ENCODE results near the gene NDUFA1. TPM values are rescaled to one million over a fixed set of nuclear protein-coding genes. Genes with fewer than 3 reads are reported as not detected.

Gene NDUFA1
- total and polyA plus RNA-seq, 9 of the 15 experiments (the other 6 are each of a cell fraction or from before 2014, with no cell fraction given) = 162 to 1,285 (median 383) TPM

DNA sequence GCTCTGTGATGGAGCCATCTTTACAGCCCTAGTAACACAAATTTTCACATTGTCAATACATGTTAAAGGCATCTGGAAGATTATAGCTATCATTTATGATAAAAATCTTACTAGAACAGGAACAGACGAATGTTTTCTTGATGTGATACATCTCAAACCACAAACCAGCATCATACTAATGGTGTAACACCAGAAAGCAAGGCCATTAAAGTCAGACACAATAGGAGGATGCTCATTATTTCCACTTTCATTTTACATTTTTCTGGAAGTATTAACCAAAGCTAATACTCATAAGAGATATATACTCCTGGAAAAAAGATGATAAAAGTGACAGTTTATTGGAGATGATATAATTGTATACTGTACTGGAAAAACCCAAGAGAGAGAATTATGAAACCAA, 29.3 kb downstream of the NDUFA1 start:
- CTCF ChIA-PET (ENCODE audit: low intra/inter-chr PET ratio) = no interaction called here
- H3K4me1 ChIP-seq (replicated peaks in 1 of 2; ENCODE audit: control insufficient read depth in 2 of 2, insufficient read depth in 2 of 2, low read length in 2 of 2) = no peaks in the 10 kb centered on the region
- no peak overlapping the region for H3K4me3 ChIP-seq
- no peak overlapping the region for H3K27ac ChIP-seq (ENCODE audit: extremely low read depth, low read depth, low read length)
- H3K9ac ChIP-seq (ENCODE audit: insufficient read depth in 1 of 2, low read depth in 2 of 2, low read length in 2 of 2) = no peak overlapping the region
- H3K9me3 ChIP-seq (replicated peaks; ENCODE audit: control insufficient read depth, insufficient read depth, low read depth, low read length) = no peaks in the 10 kb centered on the region
- intact Hi-C loops (cut with micrococcal nuclease) = no loop called here
- DNase-seq (ENCODE audit: extremely low read depth in 1 of 4, low spot score in 3 of 4) = no peak
- H3K9me1 ChIP-seq (ENCODE audit: control insufficient read depth, insufficient read depth, low read length) = no peaks in the 10 kb centered on the region
- no peak for ATAC-seq
- no peaks in the 10 kb centered on the region for H3K36me3 ChIP-seq (ENCODE audit: control insufficient read depth, insufficient read depth, low read length)
- in situ Hi-C loops (cut with MboI) = no loop called here
- POLR2A ChIA-PET = interaction anchor here (0.5 kb wide), 1 partner anchor 291 kb away, joined by 4 read pairs; no protein-coding TSS in a partner anchor
- no peaks in the 10 kb centered on the region for H3K27me3 ChIP-seq (ENCODE audit: control insufficient read depth in 2 of 2, insufficient read depth in 2 of 2, low read length in 2 of 2)
- no peaks in the 10 kb centered on the region for H3K79me2 ChIP-seq (ENCODE audit: control insufficient read depth, insufficient read depth, low read length)
- FAIRE-seq = no peak
- no peaks in the 10 kb centered on the region for H4K20me1 ChIP-seq (replicated peaks; ENCODE audit: control insufficient read depth, insufficient read depth, low read length)
- no peak overlapping the region for H3K4me2 ChIP-seq (ENCODE audit: insufficient read depth, low read length)
- no TSS peak for BruUV-seq (replicated peaks)
- H2AFZ ChIP-seq (ENCODE audit: low read depth, low read length) = no peak overlapping the region
- 6% methylated on average over 1 of the region's 1 CpG for WGBS (ENCODE audit: insufficient coverage, low coverage, missing lambda C conversion rate)
- TF ChIP-seq ERF (CRISPR knock-in tag; IDR thresholded peaks at IDR 0.05) = no peak
- TF ChIP-seq XRCC4 (IDR thresholded peaks at IDR 0.05; ENCODE audit: extremely low read depth, insufficient read depth, insufficient read length) = no peak
- TF ChIP-seq, protein P1, sequence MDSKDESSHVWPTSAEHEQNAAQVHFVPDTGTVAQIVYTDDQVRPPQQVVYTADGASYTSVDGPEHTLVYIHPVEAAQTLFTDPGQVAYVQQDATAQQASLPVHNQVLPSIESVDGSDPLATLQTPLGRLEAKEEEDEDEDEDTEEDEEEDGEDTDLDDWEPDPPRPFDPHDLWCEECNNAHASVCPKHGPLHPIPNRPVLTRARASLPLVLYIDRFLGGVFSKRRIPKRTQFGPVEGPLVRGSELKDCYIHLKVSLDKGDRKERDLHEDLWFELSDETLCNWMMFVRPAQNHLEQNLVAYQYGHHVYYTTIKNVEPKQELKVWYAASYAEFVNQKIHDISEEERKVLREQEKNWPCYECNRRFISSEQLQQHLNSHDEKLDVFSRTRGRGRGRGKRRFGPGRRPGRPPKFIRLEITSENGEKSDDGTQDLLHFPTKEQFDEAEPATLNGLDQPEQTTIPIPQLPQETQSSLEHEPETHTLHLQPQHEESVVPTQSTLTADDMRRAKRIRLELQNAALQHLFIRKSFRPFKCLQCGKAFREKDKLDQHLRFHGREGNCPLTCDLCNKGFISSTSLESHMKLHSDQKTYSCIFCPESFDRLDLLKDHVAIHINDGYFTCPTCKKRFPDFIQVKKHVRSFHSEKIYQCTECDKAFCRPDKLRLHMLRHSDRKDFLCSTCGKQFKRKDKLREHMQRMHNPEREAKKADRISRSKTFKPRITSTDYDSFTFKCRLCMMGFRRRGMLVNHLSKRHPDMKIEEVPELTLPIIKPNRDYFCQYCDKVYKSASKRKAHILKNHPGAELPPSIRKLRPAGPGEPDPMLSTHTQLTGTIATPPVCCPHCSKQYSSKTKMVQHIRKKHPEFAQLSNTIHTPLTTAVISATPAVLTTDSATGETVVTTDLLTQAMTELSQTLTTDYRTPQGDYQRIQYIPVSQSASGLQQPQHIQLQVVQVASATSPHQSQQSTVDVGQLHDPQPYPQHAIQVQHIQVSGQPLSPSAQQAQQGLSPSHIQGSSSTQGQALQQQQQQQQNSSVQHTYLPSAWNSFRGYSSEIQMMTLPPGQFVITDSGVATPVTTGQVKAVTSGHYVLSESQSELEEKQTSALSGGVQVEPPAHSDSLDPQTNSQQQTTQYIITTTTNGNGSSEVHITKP (IDR thresholded peaks at IDR 0.05; ENCODE audit: partially characterized antibody) = no peak
- TF ChIP-seq, protein P2, sequence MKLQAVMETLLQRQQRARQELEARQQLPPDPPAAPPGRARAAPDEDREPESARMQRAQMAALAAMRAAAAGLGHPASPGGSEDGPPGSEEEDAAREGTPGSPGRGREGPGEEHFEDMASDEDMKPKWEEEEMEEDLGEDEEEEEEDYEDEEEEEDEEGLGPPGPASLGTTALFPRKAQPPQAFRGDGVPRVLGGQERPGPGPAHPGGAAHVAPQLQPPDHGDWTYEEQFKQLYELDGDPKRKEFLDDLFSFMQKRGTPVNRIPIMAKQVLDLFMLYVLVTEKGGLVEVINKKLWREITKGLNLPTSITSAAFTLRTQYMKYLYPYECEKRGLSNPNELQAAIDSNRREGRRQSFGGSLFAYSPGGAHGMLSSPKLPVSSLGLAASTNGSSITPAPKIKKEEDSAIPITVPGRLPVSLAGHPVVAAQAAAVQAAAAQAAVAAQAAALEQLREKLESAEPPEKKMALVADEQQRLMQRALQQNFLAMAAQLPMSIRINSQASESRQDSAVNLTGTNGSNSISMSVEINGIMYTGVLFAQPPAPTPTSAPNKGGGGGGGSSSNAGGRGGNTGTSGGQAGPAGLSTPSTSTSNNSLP (IDR thresholded peaks at IDR 0.05; ENCODE audit: borderline replicate concordance, low read depth, low read length) = no peak
- no peak for TF ChIP-seq ZNF561 (CRISPR knock-in tag; conservative IDR thresholded peaks at IDR 0.05)
- no peak for TF ChIP-seq BDP1 (IDR thresholded peaks at IDR 0.05; ENCODE audit: insufficient read depth, insufficient read length)
- TF ChIP-seq, protein P3, sequence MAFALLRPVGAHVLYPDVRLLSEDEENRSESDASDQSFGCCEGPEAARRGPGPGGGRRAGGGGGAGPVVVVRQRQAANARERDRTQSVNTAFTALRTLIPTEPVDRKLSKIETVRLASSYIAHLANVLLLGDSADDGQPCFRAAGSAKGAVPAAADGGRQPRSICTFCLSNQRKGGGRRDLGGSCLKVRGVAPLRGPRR (CRISPR knock-in tag; IDR thresholded peaks at IDR 0.05) = no peak
- no peak for TF ChIP-seq EGR1 (conservative IDR thresholded peaks at IDR 0.05)
- TF ChIP-seq DPF2 (IDR thresholded peaks at IDR 0.05) = no peak
- TF ChIP-seq, protein P4, sequence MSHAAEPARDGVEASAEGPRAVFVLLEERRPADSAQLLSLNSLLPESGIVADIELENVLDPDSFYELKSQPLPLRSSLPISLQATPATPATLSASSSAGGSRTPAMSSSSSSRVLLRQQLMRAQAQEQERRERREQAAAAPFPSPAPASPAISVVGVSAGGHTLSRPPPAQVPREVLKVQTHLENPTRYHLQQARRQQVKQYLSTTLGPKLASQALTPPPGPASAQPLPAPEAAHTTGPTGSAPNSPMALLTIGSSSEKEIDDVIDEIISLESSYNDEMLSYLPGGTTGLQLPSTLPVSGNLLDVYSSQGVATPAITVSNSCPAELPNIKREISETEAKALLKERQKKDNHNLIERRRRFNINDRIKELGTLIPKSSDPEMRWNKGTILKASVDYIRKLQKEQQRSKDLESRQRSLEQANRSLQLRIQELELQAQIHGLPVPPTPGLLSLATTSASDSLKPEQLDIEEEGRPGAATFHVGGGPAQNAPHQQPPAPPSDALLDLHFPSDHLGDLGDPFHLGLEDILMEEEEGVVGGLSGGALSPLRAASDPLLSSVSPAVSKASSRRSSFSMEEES (CRISPR knock-in tag; IDR thresholded peaks at IDR 0.05) = no peak
- no peak for TF ChIP-seq SNRNP70 (optimal IDR thresholded peaks at IDR 0.05; ENCODE audit: low read depth, low read length)
- no peak for TF ChIP-seq RBM22 (IDR thresholded peaks at IDR 0.05; ENCODE audit: low read depth, low read length, poor library complexity, severe bottlenecking)
- no peak for TF ChIP-seq HEY1 (CRISPR knock-in tag; IDR thresholded peaks at IDR 0.05; ENCODE audit: borderline replicate concordance)

Data from K562 (cell line).